NCI-H128 (cell line): ENCODE data around the gene ARID5B.

Experiments
- DNase-seq: peaks from one replicate; lab custom pipeline; 2025; ENCODE audit not compliant: unreplicated experiment; lab: John Stamatoyannopoulos, UW

ARID5B gene

DNA sequence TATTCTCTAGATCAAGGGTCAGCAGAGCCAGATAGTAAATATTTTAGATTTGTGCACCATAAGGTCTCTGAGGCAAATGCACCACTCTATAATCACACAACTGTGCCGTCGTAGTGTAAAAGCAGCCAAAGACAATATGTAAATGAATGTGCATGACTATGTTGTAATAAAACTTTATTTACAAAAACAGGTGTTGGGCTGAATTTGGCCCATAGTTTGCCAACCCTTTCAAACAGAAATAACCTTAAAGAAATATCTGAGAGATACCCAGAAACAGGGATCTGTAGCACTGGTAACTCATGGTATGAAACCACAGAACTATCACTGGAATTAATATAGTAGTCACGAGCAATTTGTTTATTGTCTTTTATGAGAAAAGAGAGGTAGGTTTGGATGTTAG is 86.0 kb downstream of the ARID5B start:
- DNase-seq = no peak

- DNase-seq = no peak
Observed at GRCh38 chr10:61987951-61988379, 86.5 kb downstream of the ARID5B start.

GRCh38 chr10:61989995-61990760 is 88.7 kb downstream of the ARID5B start:
- no peak for DNase-seq

- DNase-seq = no peak
Observed at GRCh38 chr10:61990761-61991135, 89.2 kb downstream of the ARID5B start.

DNA sequence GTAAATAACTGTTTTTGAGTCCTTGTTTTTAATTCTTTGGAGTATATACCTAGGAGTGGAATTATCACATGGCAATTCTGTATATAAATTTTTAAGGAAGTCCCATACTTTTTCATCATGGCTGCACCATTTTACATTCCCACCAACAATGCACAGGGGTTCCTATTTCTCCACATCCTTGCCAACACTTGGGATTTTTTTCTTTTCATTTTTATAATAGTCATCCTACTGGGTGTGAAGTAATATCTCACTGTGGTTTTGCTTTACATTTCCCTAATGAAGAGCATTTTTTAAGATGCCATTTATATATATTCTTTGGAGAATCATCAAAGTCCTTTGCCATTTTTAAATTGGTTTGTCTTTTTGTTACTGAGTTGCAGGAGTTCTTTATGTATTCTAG is 89.7 kb downstream of the ARID5B start:
- DNase-seq = no peak

DNA sequence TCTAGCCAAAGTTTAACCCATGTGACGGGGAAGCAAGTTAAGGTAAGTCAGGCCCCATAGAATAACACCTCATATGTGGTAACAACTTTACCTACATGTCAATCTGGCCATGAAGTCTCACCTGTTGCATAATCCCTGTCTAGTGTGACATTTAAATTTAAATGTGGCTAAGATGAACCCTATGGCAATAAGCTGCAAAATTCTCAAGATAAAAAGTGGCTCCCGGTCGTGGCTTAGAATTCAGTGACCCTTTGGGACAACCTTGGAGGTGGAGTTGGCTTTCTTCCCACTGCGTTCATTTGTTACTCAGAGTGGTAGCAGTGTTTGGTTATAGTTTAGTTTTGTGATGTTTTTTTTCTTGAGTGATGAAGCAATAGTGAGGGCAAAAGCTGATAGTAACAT is 90.6 kb downstream of the ARID5B start:
- DNase-seq = no peak

DNA sequence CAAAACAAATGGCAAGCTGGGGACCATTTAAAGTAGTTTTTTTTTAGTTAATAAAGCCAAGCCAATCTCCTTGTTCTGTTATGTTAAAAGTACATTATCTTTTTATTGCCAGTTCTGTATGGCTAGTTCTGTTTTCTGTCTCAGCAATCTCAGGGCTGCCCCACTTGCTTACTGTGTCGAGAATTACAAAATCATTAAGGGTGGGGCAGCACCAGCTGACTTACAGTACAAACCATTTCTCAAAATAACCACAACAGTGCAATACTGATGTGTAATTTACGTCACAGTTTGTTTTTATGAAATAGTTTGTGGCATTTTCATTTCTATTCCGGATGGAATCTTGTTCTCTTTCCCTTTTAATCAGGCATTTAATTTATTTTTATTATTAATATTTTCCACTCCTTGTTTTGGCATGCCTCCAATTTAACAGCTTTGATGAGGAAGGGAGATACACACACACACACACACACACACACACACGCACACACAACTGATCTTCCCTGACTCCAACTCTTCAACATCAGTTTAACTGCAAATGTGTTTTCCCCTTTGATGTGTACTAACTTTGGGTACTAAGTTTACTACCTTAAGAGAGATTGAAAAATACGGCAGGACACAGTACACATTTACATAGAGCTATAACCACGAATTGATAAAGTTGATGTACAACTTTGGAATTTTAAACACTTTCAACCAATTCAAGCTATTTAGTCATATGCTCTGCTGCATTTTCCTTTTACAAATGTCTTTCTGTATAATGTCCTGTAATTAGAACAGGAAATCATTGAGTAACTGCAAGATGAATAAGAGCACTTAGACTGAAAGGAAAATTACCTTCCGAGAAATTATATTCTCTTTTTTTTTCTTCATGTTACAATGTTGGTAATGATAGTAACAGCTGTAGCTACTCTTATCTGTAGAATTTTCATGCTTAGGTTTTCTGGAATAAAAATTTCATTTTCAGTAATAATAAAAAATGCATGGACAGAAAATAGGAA is 91.5 kb downstream of the ARID5B start:
- DNase-seq = no peak

GRCh38 chr10:61993711-61994401 is 92.4 kb downstream of the ARID5B start:
- DNase-seq = no peak

GRCh38 chr10:61994405-61995219 is 93.1 kb downstream of the ARID5B start:
- no peak for DNase-seq

GRCh38 chr10:61995220-61995503 is 93.7 kb downstream of the ARID5B start:
- no peak for DNase-seq

- DNase-seq = no peak
Observed at GRCh38 chr10:61998937-61999336, 97.4 kb downstream of the ARID5B start.

DNA sequence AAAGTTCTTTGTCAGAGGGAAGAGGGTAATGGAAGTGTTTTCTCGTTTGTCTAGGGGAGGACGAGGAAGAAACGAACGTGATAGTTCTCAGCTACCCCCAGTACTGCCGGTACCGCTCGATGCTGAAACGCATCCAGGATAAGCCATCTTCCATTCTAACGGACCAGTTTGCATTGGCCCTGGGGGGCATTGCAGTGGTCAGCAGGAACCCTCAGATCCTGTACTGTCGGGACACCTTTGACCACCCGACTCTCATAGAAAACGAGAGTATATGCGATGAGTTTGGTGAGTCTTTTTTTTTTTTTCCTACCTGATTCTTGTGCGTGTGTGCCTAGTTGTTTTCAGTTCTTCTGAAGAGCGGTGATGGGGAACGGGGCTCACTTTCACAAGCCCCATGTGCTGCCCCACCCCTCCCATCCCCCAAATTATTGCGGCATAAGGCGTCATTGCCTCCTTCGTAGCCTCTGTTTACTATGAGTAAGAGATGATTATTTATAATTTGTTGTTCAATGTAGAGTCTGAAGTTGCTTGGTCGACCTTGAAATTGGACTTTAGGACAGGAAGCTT is 98.6 kb downstream of the ARID5B start:
- DNase-seq = no peak

GRCh38 chr10:62000726-62001125 is 99.2 kb downstream of the ARID5B start:
- DNase-seq = no peak

DNA sequence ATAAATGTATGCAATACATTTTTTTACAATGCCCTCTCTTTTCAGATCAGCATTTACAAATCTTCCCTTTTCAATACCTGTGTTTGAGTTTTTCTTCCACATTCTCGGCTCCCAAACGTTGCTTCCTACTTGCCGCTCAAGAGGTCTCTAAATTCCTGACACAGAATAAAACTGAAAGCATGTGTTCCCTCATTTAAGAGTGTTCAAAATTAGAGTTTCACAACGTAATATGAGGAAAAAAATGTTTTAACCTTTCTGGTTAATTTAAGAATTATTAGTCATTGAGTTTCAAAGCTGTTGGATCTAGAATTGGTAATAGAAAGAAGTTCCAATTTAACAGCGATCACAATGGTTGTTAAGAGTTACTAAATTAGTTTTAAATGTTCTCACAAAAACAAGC is 100.4 kb downstream of the ARID5B start:
- no peak for DNase-seq

DNA sequence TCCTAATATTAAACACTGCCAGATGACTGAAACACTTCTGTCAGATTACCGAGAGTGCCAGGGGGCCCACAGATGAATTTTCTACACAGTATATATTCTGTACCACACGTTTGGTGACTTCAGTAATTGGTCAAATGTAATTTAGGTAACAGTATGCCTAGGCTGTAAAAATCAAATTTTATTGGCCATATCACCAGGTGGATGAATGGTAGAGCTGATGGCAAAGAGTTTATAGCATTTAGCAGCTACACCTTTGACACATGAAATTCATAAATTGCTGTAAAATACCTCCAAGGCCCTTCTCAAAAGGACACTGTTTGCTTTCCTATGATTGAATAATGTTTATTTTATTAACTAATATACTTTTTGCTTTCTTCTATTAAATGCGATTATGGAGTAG is 101.3 kb downstream of the ARID5B start:
- DNase-seq = no peak

DNA sequence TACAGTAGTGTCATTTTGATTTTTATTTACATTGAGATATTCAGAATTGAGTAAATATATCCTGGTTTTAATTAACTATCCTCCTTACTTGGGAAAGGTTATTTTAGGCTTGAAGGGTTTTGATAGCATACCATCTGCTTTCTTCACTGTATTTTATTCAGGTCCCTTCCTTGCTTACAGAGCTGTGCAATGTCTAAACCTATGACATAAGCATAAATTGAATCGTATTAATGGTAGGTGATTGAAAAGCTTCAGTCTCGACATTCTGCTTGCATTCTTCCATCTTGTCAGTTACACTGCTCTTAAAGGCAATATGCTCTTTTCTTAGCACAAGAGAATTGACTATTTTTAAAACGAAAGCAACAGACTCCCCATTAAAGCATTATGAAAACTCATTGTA is 102.5 kb downstream of the ARID5B start:
- no peak for DNase-seq

- no peak for DNase-seq
Observed at GRCh38 chr10:62005281-62005680, 103.8 kb downstream of the ARID5B start.

DNA sequence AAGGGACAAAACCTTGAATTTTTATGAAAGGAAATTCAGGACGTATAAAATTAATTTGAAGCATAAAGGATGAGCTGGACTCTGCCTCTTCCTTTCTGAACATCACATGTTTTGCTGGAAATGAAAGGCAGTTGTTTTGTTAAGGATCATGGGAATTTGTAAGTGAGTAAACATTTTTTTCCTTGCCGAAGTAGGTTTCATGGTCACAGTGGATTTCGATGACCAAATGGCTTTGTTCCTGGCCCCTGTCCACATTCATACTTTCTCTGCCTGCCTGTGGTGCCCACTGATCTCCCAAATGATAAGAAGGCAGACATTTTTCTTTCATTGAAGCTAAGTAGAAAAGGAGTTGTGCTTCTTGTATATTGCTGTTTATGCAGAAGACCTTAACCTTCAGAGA is 104.2 kb downstream of the ARID5B start:
- DNase-seq = no peak

DNA sequence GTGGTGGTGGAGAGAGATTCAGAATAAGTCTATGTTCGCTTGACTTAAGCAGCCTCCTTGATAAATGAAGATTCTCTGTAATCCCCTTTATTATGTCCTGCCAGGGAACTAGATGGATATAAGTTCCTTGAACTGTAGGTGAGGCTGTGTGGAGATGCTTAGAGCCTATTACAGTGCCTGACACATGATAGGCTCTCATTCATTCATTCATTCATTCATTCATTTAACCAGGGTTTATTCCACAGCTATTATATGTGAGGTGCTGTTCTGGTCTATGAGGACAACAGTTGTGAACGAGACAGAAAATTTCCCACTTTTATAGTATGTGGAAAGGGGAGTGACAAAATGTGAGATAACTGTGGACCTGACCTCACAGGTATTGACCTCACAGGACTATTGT is 105.6 kb downstream of the ARID5B start:
- DNase-seq = no peak

GRCh38 chr10:62008196-62008595 is 106.7 kb downstream of the ARID5B start:
- no peak for DNase-seq

DNA sequence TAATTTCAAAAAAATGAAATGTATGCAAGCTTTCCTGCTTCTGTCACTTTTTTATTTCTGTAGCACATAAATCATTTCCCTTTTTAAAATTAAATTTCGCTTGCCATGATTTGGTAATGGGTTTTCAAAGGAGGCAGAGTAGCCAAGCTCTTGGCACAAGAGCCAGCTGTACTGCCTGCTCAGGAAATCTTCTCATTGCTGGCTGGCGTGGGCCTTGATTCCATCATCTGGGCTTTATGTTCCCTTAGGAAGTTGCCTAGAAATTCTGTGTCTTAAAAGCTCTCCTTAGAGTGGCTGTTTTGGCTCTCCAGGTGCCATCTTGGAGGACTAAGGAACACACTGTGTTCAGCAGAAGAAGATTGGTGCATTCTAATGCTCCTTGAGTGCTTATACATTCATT is 107.4 kb downstream of the ARID5B start:
- no peak for DNase-seq
